Uterus (tissue), 4 donors: ENCODE results near the gene DLGAP1. TPM values are rescaled to one million over a fixed set of nuclear protein-coding genes. Genes with fewer than 3 reads are reported as not detected.

ENCODE experiments used
- DNase-seq, 2 donors: peaks; one replicate each; pipeline ENCODE4 v3.0.0-alpha.2; 2019 to 2020
- H3K27ac ChIP-seq, 2 donors: fragments of 200-600 bp; sonication (generic); 1 replicate in 1 of 2; 2 replicates in 1 of 2; pipeline ENCODE4 v1.5.1; 2016 to 2018
- H3K27me3 ChIP-seq, 2 donors: fragments of 200-600 bp; sonication (generic); one replicate each; pipeline ENCODE4 v1.5.1; 2018 to 2019; ENCODE audit warnings: control low read depth in 1 of 2
- H3K36me3 ChIP-seq, 2 donors: fragments of 200-600 bp; sonication (generic); one replicate each; pipeline ENCODE4 v1.5.1; 2019; ENCODE audit warnings: control low read depth in 1 of 2
- H3K4me1 ChIP-seq, 2 donors: fragments of 200-600 bp; sonication (generic); one replicate each; pipeline ENCODE4 v1.5.1; 2018 to 2019; ENCODE audit warnings: control low read depth in 1 of 2
- H3K4me3 ChIP-seq, 2 donors: fragments of 200-600 bp; sonication (generic); 1 replicate in 1 of 2; 2 replicates in 1 of 2; pipeline ENCODE4 v1.5.1; 2018 to 2019; ENCODE audit warnings: mild to moderate bottlenecking in 1 of 2
- H3K9me3 ChIP-seq, 2 donors: fragments of 200-600 bp; sonication (generic); one replicate each; pipeline ENCODE4 v1.5.1; 2019; ENCODE audit warnings: control low read depth in 1 of 2
- CTCF ChIP-seq, 4 experiments: fragments of 200-600 bp in 2 of 4; fragments of 450-650 bp in 2 of 4; sonication (generic) in 2 of 4; IDR thresholded peaks; one replicate each; pipeline ENCODE4 v1.5.1; 2016 to 2019; ENCODE audit warnings: antibody characterized with exemption in 4 of 4, mild to moderate bottlenecking in 2 of 4, moderate library complexity in 1 of 4
- POLR2A ChIP-seq, 2 donors: fragments of 450-650 bp; IDR thresholded peaks; one replicate each; pipeline ENCODE4 v1.6.1; 2016; ENCODE audit warnings: antibody characterized with exemption in 2 of 2, mild to moderate bottlenecking in 1 of 2, moderate library complexity in 1 of 2
- intact Hi-C: fragments of 100-400 bp; cut with DNase I; formaldehyde crosslinking; loops from one replicate; pipeline ENCODE4 v1.15.1; 2023; ENCODE audit warnings: low total_unique reads
- total RNA-seq, 4 donors: library from RNA; depleted of rRNA in 3 of 4; stranded (reverse); fragments of >200 nt in 3 of 4; gene quantifications; one replicate each; pipeline versions ENCODE4 v1.1.0 to v1.2.4, GENCODE V29; 2014 to 2023
- donor health status: DM: yes; HTN: yes; CAD: no.

The DLGAP1 gene
- total RNA-seq, 4 donors from 2014 or later: 1.0 to 9.6 (median 3.3) TPM

GRCh38 chr18:3773303-3773702 lies 681.8 kb downstream of the DLGAP1 start:
- DNase-seq: no peak
- intact Hi-C loops: no loop called here
- TF ChIP-seq POLR2A (IDR thresholded peaks at IDR 0.05): no peak
- no peak for TF ChIP-seq CTCF (IDR thresholded peaks at IDR 0.05)
- H3K9me3 ChIP-seq: no peaks in the 10 kb centered on the region
- H3K4me3 ChIP-seq: no peak overlapping the region
- H3K4me1 ChIP-seq: no peaks in the 10 kb centered on the region
- H3K27ac ChIP-seq: peak overlapping the region in 1 of 2 donors; percentile 3
- no peaks in the 10 kb centered on the region for H3K36me3 ChIP-seq
- no peaks in the 10 kb centered on the region for H3K27me3 ChIP-seq

- Histone ChIP-seq H3K9me3 (no peaks in the 10 kb centered on the region), H3K4me1 (no peaks in the 10 kb centered on the region), H3K27me3 (no peaks in the 10 kb centered on the region), H3K36me3 (no peaks in the 10 kb centered on the region), H3K27ac (peak overlapping the region in 1 of 2 donors; percentile 47), H3K4me3 (peak overlapping the region in 1 of 2 donors; percentile 33)
- intact Hi-C loops: no loop called here
- DNase-seq: peak; percentile 77 to 85
- TF ChIP-seq POLR2A (IDR thresholded peaks at IDR 0.05) (peak in 1 of 2 donors; percentile 32), CTCF (IDR thresholded peaks at IDR 0.05) (peak; percentile 93 to 97 (median 94))
Measured at GRCh38 chr18:3771121-3771971, 683.8 kb downstream of the DLGAP1 start.

GRCh38 chr18:3761266-3761665 lies 693.8 kb downstream of the DLGAP1 start:
- Histone ChIP-seq H3K9me3 (peaks cover 0 to 3% of the 10 kb centered on the region in 2 donors), H3K27ac (no peak overlapping the region), H3K4me3 (no peak overlapping the region), H3K36me3 (no peaks in the 10 kb centered on the region), H3K4me1 (no peaks in the 10 kb centered on the region), H3K27me3 (no peaks in the 10 kb centered on the region)
- TF ChIP-seq POLR2A (IDR thresholded peaks at IDR 0.05) (no peak), CTCF (IDR thresholded peaks at IDR 0.05) (no peak)
- no peak for DNase-seq
- intact Hi-C loops: no loop called here

- no peaks in the 10 kb centered on the region for H3K36me3 ChIP-seq
- intact Hi-C loops: no loop called here
- no peak for TF ChIP-seq POLR2A (IDR thresholded peaks at IDR 0.05)
- no peak for TF ChIP-seq CTCF (IDR thresholded peaks at IDR 0.05)
- DNase-seq: no peak
- peaks cover 0 to 3% of the 10 kb centered on the region in 2 donors for H3K9me3 ChIP-seq
- H3K4me3 ChIP-seq: no peak overlapping the region
- no peaks in the 10 kb centered on the region for H3K4me1 ChIP-seq
- H3K27ac ChIP-seq: no peak overlapping the region
- no peaks in the 10 kb centered on the region for H3K27me3 ChIP-seq
Measured at GRCh38 chr18:3760741-3761140, 694.4 kb downstream of the DLGAP1 start.

GRCh38 chr18:3759099-3759498 lies 696.0 kb downstream of the DLGAP1 start:
- Histone ChIP-seq H3K27ac (no peak overlapping the region), H3K27me3 (no peaks in the 10 kb centered on the region), H3K4me3 (no peak overlapping the region), H3K36me3 (no peaks in the 10 kb centered on the region), H3K9me3 (peaks cover 0 to 3% of the 10 kb centered on the region in 2 donors), H3K4me1 (no peaks in the 10 kb centered on the region)
- DNase-seq: no peak
- intact Hi-C loops: no loop called here
- TF ChIP-seq POLR2A (IDR thresholded peaks at IDR 0.05): no peak
- no peak for TF ChIP-seq CTCF (IDR thresholded peaks at IDR 0.05)
